GM12878 (cell line): ENCODE measurements around the gene ARL16. TPM values are rescaled to one million over a fixed set of nuclear protein-coding genes. Genes with fewer than 3 reads are reported as not detected.

ENCODE experiments used
- BACH1 ChIP-seq: fragments of 450-650 bp; IDR thresholded peaks from 2 replicates; pipeline ENCODE4 v1.6.1; 2017; ENCODE audit warnings: mild to moderate bottlenecking, borderline replicate concordance
- BCL11A ChIP-seq: IDR thresholded peaks from 2 replicates; pipeline ENCODE4 v1.6.1; 2011; ENCODE audit warnings: low read depth, low read length
- BRCA1 ChIP-seq: IDR thresholded peaks from 2 replicates; pipeline ENCODE4 v1.6.1; 2011; ENCODE audit warnings: low read depth, low read length, improper control_type of control experiment
- CBX5 ChIP-seq: sonication (generic); IDR thresholded peaks from 2 replicates; pipeline ENCODE4 v1.6.1; 2016; ENCODE audit warnings: low read depth, moderate library complexity, mild to moderate bottlenecking, inconsistent platforms
- CHD2 ChIP-seq: IDR thresholded peaks from 2 replicates; pipeline ENCODE4 v1.6.1; 2011; ENCODE audit warnings: low read depth, low read length, improper control_type of control experiment, borderline replicate concordance
- CREM ChIP-seq: IDR thresholded peaks from 2 replicates; pipeline ENCODE4 v1.6.1; 2014; ENCODE audit warnings: antibody characterized with exemption, low read depth
- HCFC1 ChIP-seq: fragments of 150-350 bp; IDR thresholded peaks from 2 replicates; pipeline ENCODE4 v1.6.1; 2014; ENCODE audit warnings: low read length
- JUND ChIP-seq: IDR thresholded peaks from 2 replicates; pipeline ENCODE4 v1.6.1; 2012; ENCODE audit warnings: low read depth, mild to moderate bottlenecking, low read length, improper control_type of control experiment, moderate library complexity
- MYC ChIP-seq: IDR thresholded peaks from 2 replicates; pipeline ENCODE4 v1.6.1; 2011; ENCODE audit warnings: mild to moderate bottlenecking, low read length, moderate library complexity, inconsistent platforms; ENCODE audit not compliant: insufficient read depth, insufficient replicate concordance, insufficient read length, severe bottlenecking
- NBN ChIP-seq: fragments of 450-650 bp; IDR thresholded peaks from 2 replicates; pipeline ENCODE4 v1.6.1; 2016
- NFIC ChIP-seq: IDR thresholded peaks from 2 replicates; pipeline ENCODE4 v1.6.1; 2012; ENCODE audit warnings: low read depth, mild to moderate bottlenecking, inconsistent platforms, low read length, moderate library complexity
- NFYA ChIP-seq: IDR thresholded peaks from 2 replicates; pipeline ENCODE4 v1.6.1; 2011; ENCODE audit warnings: low read depth, mild to moderate bottlenecking, low read length, improper control_type of control experiment, borderline replicate concordance
- RUNX3 ChIP-seq: IDR thresholded peaks from 2 replicates; pipeline ENCODE4 v1.6.1; 2012; ENCODE audit warnings: low read length, inconsistent platforms
- SIN3A ChIP-seq: IDR thresholded peaks from 2 replicates; pipeline ENCODE4 v1.6.1; 2012; ENCODE audit warnings: low read depth, low read length, improper control_type of control experiment
- SREBF2 ChIP-seq: IDR thresholded peaks from 2 replicates; pipeline ENCODE4 v1.6.1; 2012; ENCODE audit warnings: mild to moderate bottlenecking, low read length
- TBL1XR1 ChIP-seq: IDR thresholded peaks from 2 replicates; pipeline ENCODE4 v1.6.1; 2012; ENCODE audit warnings: low read depth, low read length, improper control_type of control experiment
- TCF7 ChIP-seq: IDR thresholded peaks from 2 replicates; pipeline ENCODE4 v1.6.1; 2014; ENCODE audit warnings: antibody characterized with exemption, borderline replicate concordance
- ZBED1 ChIP-seq: IDR thresholded peaks from 2 replicates; pipeline ENCODE4 v1.6.1; 2016; ENCODE audit warnings: borderline replicate concordance
- ZNF217 ChIP-seq: fragments of 450-650 bp; IDR thresholded peaks from 2 replicates; pipeline ENCODE4 v1.6.1; 2017; ENCODE audit warnings: antibody characterized with exemption, mild to moderate bottlenecking
- ZNF24 ChIP-seq: fragments of 450-650 bp; IDR thresholded peaks from 2 replicates; pipeline ENCODE4 v1.6.1; 2017; ENCODE audit warnings: antibody characterized with exemption, mild to moderate bottlenecking
- ZNF384 ChIP-seq: IDR thresholded peaks from 2 replicates; pipeline ENCODE4 v1.6.1; 2012; ENCODE audit warnings: low read depth, mild to moderate bottlenecking, low read length, improper control_type of control experiment, borderline replicate concordance
- ZZZ3 ChIP-seq: IDR thresholded peaks from 2 replicates; pipeline ENCODE4 v1.6.1; 2011; ENCODE audit warnings: low read depth; ENCODE audit not compliant: control insufficient read depth, insufficient read length
- polyA plus RNA-seq, 11 experiments: library from polyadenylated mRNA; depleted of rRNA in 4 of 11; unstranded in 6 of 11; stranded (reverse) in 5 of 11; fragments of >200 nt; fragmentation: Nextera tagmentation in 4 of 11; fragmentation: Illumina TruSeq in 1 of 11; extraction: Ambion mirVana in 4 of 11; extraction: Trizol in 1 of 11; gene quantifications; 1 replicate in 1 of 11; 2 replicates in 10 of 11; pipeline versions ENCODE4 v1.2.1 to v1.2.3, GENCODE V29; 2011 to 2016; ENCODE audit warnings: inconsistent platforms in 2 of 11, missing spikeins in 2 of 11, low read depth in 1 of 11
- total RNA-seq, 4 experiments: library from RNA; depleted of rRNA in 3 of 4; stranded (reverse); fragments of >200 nt in 3 of 4; fragmentation: Illumina TruSeq in 1 of 4; extraction: Trizol in 1 of 4; gene quantifications; 2 replicates each; pipeline versions ENCODE4 v1.2.1 to v1.2.3, GENCODE V29; 2013 to 2021
- TF ChIP-seq, protein P1 (sequence below): fragments of 450-650 bp; formaldehyde crosslinking; IDR thresholded peaks from 2 replicates; pipeline ENCODE4 v1.4.0; 2022; ENCODE audit warnings: mild to moderate bottlenecking, moderate library complexity
- TF ChIP-seq, protein P2 (sequence below): fragments of 450-650 bp; IDR thresholded peaks from 2 replicates; pipeline ENCODE4 v1.6.1; 2014; ENCODE audit warnings: mild to moderate bottlenecking
- TF ChIP-seq, protein P3 (sequence below): fragments of 450-650 bp; IDR thresholded peaks from 2 replicates; pipeline ENCODE4 v1.6.1; 2017; ENCODE audit warnings: borderline replicate concordance

The ARL16 gene
- total and polyA plus RNA-seq, 10 of the 15 experiments (the other 5 are each of a cell fraction or from before 2014, with no cell fraction given), result 4.7 to 47.6 (median 30.9) TPM

DNA sequence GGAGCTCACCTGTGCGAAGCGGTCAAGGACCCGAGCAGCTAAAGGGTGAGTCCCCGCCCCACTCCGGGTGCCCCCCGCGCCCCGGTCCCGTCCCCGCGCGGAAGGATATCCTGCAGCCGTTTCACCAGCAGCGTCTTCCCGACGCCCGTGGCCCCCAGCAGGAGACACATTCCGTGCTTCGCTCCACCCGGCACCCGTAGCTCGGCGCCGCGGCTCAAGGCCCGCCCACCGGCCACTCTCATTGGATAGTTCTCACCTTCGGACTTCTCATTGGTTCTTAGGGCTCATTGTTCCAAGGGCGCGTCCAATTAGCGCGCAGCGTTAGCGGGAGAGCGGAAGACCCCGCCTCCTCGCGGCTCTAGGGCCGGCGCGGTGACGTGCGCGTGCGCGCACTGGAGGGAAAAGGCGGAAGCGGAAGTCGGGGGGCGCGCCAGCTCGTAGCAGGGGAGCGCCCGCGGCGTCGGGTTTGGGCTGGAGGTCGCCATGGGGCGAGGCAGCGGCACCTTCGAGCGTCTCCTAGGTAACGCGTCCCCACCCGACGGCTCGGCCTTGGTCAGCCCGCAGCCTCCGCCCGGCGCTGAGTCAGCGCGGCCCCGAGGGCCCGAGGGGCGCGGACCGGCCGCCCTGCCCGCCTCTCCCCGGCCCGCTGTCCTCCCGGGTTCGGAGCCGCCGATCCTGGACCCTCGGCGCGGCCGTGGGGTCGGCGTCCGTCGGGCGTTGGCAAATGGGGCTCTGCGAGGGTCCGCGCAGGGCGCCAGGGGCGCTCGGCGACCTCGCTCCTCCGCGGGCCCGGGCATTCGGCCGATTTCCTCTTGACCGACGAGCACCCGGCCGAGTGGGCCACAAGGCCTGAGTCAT, at the start of gene ARL16, which contains the start of gene HGS (continued):
- TF ChIP-seq, protein P1, sequence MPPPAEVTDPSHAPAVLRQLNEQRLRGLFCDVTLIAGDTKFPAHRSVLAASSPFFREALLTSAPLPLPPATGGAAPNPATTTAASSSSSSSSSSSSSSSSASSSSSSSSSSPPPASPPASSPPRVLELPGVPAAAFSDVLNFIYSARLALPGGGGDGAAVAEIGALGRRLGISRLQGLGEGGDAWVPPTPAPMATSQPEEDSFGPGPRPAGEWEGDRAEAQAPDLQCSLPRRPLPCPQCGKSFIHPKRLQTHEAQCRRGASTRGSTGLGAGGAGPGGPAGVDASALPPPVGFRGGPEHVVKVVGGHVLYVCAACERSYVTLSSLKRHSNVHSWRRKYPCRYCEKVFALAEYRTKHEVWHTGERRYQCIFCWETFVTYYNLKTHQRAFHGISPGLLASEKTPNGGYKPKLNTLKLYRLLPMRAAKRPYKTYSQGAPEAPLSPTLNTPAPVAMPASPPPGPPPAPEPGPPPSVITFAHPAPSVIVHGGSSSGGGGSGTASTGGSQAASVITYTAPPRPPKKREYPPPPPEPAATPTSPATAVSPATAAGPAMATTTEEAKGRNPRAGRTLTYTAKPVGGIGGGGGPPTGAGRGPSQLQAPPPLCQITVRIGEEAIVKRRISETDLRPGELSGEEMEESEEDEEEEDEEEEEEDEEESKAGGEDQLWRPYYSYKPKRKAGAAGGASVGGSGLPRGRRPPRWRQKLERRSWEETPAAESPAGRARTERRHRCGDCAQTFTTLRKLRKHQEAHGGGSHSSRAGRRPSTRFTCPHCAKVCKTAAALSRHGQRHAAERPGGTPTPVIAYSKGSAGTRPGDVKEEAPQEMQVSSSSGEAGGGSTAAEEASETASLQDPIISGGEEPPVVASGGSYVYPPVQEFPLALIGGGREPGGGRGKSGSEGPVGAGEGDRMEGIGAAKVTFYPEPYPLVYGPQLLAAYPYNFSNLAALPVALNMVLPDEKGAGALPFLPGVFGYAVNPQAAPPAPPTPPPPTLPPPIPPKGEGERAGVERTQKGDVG (CRISPR knock-in tag), result no peak
- TF ChIP-seq, protein P2, sequence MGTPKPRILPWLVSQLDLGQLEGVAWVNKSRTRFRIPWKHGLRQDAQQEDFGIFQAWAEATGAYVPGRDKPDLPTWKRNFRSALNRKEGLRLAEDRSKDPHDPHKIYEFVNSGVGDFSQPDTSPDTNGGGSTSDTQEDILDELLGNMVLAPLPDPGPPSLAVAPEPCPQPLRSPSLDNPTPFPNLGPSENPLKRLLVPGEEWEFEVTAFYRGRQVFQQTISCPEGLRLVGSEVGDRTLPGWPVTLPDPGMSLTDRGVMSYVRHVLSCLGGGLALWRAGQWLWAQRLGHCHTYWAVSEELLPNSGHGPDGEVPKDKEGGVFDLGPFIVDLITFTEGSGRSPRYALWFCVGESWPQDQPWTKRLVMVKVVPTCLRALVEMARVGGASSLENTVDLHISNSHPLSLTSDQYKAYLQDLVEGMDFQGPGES, result peak; percentile 91
- TF ChIP-seq CREM (peak; percentile 77), SREBF2 (no peak), SIN3A (peak; percentile 89; the same call in 1 of the 2 replicates), MYC (no peak), NBN (peak; percentile 70; the same call in 1 of the 2 replicates), RUNX3 (no peak; the same call in 1 of the 2 replicates), CHD2 (peak; percentile 95), JUND (no peak), ZBED1 (no peak), ZZZ3 (no peak), BCL11A (no peak), ZNF24 (no peak), HCFC1 (peak; percentile 65), BACH1 (peak; percentile 79), TBL1XR1 (no peak), NFYA (peak; percentile 73), ZNF384 (no peak), BRCA1 (no peak), TCF7 (no peak), NFIC (no peak), CBX5 (no peak), ZNF217 (no peak)
- TF ChIP-seq, protein P3, sequence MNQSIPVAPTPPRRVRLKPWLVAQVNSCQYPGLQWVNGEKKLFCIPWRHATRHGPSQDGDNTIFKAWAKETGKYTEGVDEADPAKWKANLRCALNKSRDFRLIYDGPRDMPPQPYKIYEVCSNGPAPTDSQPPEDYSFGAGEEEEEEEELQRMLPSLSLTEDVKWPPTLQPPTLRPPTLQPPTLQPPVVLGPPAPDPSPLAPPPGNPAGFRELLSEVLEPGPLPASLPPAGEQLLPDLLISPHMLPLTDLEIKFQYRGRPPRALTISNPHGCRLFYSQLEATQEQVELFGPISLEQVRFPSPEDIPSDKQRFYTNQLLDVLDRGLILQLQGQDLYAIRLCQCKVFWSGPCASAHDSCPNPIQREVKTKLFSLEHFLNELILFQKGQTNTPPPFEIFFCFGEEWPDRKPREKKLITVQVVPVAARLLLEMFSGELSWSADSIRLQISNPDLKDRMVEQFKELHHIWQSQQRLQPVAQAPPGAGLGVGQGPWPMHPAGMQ, result no peak
